Smooth muscle cell (in vitro differentiated cells): ENCODE measurements around the gene PEAR1. TPM values are rescaled to one million over a fixed set of nuclear protein-coding genes. Genes with fewer than 3 reads are reported as not detected.
A peak's percentile ranks its signal among the peaks of the same experiment; 100 is the strongest.

ENCODE experiments used
- DNase-seq: peaks from one replicate; lab custom pipeline; 2025; ENCODE audit not compliant: unreplicated experiment; lab: John Stamatoyannopoulos, UW
- H2AFZ ChIP-seq: fragments of 200-600 bp; sonication (generic); 2 replicates; pipeline ENCODE4 v1.6.0; 2016; ENCODE audit warnings: antibody characterized with exemption, low read depth, mild to moderate bottlenecking
- H3F3A ChIP-seq: fragments of 200-600 bp; sonication (generic); 2 replicates; pipeline ENCODE4 v1.6.0; 2017; ENCODE audit warnings: antibody characterized with exemption, low read depth
- H3K27ac ChIP-seq: fragments of 200-600 bp; sonication (generic); 2 replicates; pipeline ENCODE4 v1.5.1; 2016; ENCODE audit warnings: low read depth, mild to moderate bottlenecking
- H3K27me3 ChIP-seq: fragments of 200-600 bp; sonication (generic); 2 replicates; pipeline ENCODE4 v1.6.1; 2016; ENCODE audit warnings: low read depth, mild to moderate bottlenecking
- H3K36me3 ChIP-seq: fragments of 200-600 bp; sonication (generic); 2 replicates; pipeline ENCODE4 v1.5.1; 2016; ENCODE audit warnings: low read depth
- H3K4me1 ChIP-seq: fragments of 200-600 bp; sonication (generic); 2 replicates; pipeline ENCODE4 v1.5.1; 2016; ENCODE audit warnings: low read depth
- H3K4me2 ChIP-seq: fragments of 200-600 bp; sonication (generic); 2 replicates; pipeline ENCODE4 v1.6.0; 2016; ENCODE audit warnings: mild to moderate bottlenecking
- H3K4me3 ChIP-seq: fragments of 200-600 bp; sonication (generic); 2 replicates; pipeline ENCODE4 v1.5.1; 2016; ENCODE audit warnings: mild to moderate bottlenecking
- H3K79me2 ChIP-seq: fragments of 200-600 bp; sonication (generic); 2 replicates; pipeline ENCODE4 v1.6.0; 2016; ENCODE audit warnings: low read depth, mild to moderate bottlenecking
- H3K9ac ChIP-seq: fragments of 200-600 bp; sonication (generic); 2 replicates; pipeline ENCODE4 v1.6.0; 2016; ENCODE audit warnings: low read depth
- H3K9me3 ChIP-seq: fragments of 200-600 bp; sonication (generic); replicated peaks from 2 replicates; pipeline ENCODE4 v1.5.1; 2016; ENCODE audit warnings: low read depth
- H4K20me1 ChIP-seq: fragments of 200-600 bp; sonication (generic); 2 replicates; pipeline ENCODE4 v1.6.0; 2016; ENCODE audit warnings: low read depth
- CTCF ChIP-seq: fragments of 200-600 bp; sonication (generic); IDR thresholded peaks from 2 replicates; pipeline ENCODE4 v1.5.1; 2017; ENCODE audit warnings: borderline replicate concordance, mild to moderate bottlenecking, antibody characterized with exemption; ENCODE audit not compliant: insufficient read depth, poor library complexity, severe bottlenecking
- WGBS: methylation state at CpG from one replicate; pipeline ENCODE4 v1.1.7; 2016; ENCODE audit warnings: low lambda C conversion rate; 5-methylcytosine and 5-hydroxymethylcytosine counted together
- polyA plus RNA-seq: library from polyadenylated mRNA; unstranded; fragments of >200 nt; fragmentation: Nextera tagmentation; extraction: Ambion mirVana; gene quantifications from 2 replicates; pipeline ENCODE4 v1.2.1, GENCODE V29; 2016
- total RNA-seq: library from RNA; depleted of rRNA; stranded (reverse); fragments of >200 nt; gene quantifications from 2 replicates; pipeline ENCODE4 v1.2.3, GENCODE V29; 2014

The PEAR1 gene
- total and polyA plus RNA-seq, 2 experiments from 2014 or later: 2.3 to 3.7 TPM

GRCh38 chr1:156856282-156856785 lies 37.2 kb upstream of the PEAR1 start:
- Histone ChIP-seq H2AFZ (no peak overlapping the region), H3K79me2 (no peaks in the 10 kb centered on the region), H3K9me3 (no peaks in the 10 kb centered on the region), H4K20me1 (no peaks in the 10 kb centered on the region), H3K36me3 (no peaks in the 10 kb centered on the region), H3K9ac (no peak overlapping the region), H3K4me2 (no peak overlapping the region), H3K27me3 (peaks cover 5% of the 10 kb centered on the region), H3F3A (peaks cover 4% of the 10 kb centered on the region), H3K4me3 (no peak overlapping the region), H3K4me1 (peaks cover 24% of the 10 kb centered on the region), H3K27ac (no peak overlapping the region)
- DNase-seq: no peak
- TF ChIP-seq CTCF: no peak
- 83% methylated on average over 3 of the region's 3 CpGs for WGBS

GRCh38 chr1:156857532-156857931 lies 36.0 kb upstream of the PEAR1 start:
- H3K9ac ChIP-seq: no peak overlapping the region
- H3K4me1 ChIP-seq: peaks cover 24% of the 10 kb centered on the region
- no peak overlapping the region for H3K4me2 ChIP-seq
- 88% methylated on average over 3 of the region's 3 CpGs for WGBS
- H3K4me3 ChIP-seq: no peak overlapping the region
- no peak for TF ChIP-seq CTCF
- peaks cover 4% of the 10 kb centered on the region for H3F3A ChIP-seq
- no peaks in the 10 kb centered on the region for H3K9me3 ChIP-seq
- no peaks in the 10 kb centered on the region for H4K20me1 ChIP-seq
- no peaks in the 10 kb centered on the region for H3K79me2 ChIP-seq
- DNase-seq: no peak
- H2AFZ ChIP-seq: no peak overlapping the region
- no peak overlapping the region for H3K27ac ChIP-seq
- H3K27me3 ChIP-seq: peaks cover 14% of the 10 kb centered on the region
- H3K36me3 ChIP-seq: no peaks in the 10 kb centered on the region

GRCh38 chr1:156858555-156858956 lies 35.0 kb upstream of the PEAR1 start:
- H3K79me2 ChIP-seq: no peaks in the 10 kb centered on the region
- peaks cover 4% of the 10 kb centered on the region for H3F3A ChIP-seq
- WGBS: 15% methylated on average over 5 of the region's 5 CpGs
- H2AFZ ChIP-seq: peak overlapping the region; percentile 67
- DNase-seq: no peak
- no peaks in the 10 kb centered on the region for H3K36me3 ChIP-seq
- peak overlapping the region; percentile 96 for H3K4me2 ChIP-seq
- H3K27me3 ChIP-seq: peaks cover 14% of the 10 kb centered on the region
- peaks cover 29% of the 10 kb centered on the region for H3K4me1 ChIP-seq
- peak overlapping the region; percentile 57 for H3K4me3 ChIP-seq
- H3K9ac ChIP-seq: no peak overlapping the region
- no peaks in the 10 kb centered on the region for H4K20me1 ChIP-seq
- H3K9me3 ChIP-seq: no peaks in the 10 kb centered on the region
- no peak for TF ChIP-seq CTCF
- H3K27ac ChIP-seq: no peak overlapping the region

- peak; percentile 28 for DNase-seq
Measured at GRCh38 chr1:156858959-156859522, 34.5 kb upstream of the PEAR1 start, which contains the start of gene INSRR. TSS of gene INSRR (minus strand) at chr1:156859117. CDS start at chr1:156858621, 496 bp downstream.

More at GRCh38 chr1:156858959-156859522, 34.5 kb upstream of the PEAR1 start, which contains the start of gene INSRR:
- Histone ChIP-seq H3K27ac (no peak within 1 kb of the TSS), H3K9me3 (no peaks in the 10 kb centered on the region), H4K20me1 (no peaks in the 10 kb centered on the region), H3K79me2 (no peaks in the 10 kb centered on the region), H3F3A (peaks cover 4% of the 10 kb centered on the region), H3K36me3 (no peaks in the 10 kb centered on the region), H2AFZ (peak within 1 kb of the TSS; percentile 67), H3K27me3 (peaks cover 14% of the 10 kb centered on the region), H3K4me1 (peaks cover 29% of the 10 kb centered on the region), H3K9ac (no peak within 1 kb of the TSS), H3K4me2 (peak within 1 kb of the TSS; percentile 96), H3K4me3 (peak within 1 kb of the TSS; percentile 57)
- 2% methylated on average over 23 of the region's 39 CpGs for WGBS
- TF ChIP-seq CTCF: no peak
